CD4-positive, alpha-beta T cell (primary cell): ENCODE results near the gene SPINK5. TPM values are rescaled to one million over a fixed set of nuclear protein-coding genes. Genes with fewer than 3 reads are reported as not detected.

ENCODE experiments used
- ATAC-seq: fragments of 200-7000 bp; cut with Tn5 transposase; one replicate; pipeline ENCODE4 v1.10.0; 2022; ENCODE audit warnings: mild to moderate bottlenecking; ENCODE audit not compliant: poor library complexity
- CTCF ChIA-PET: fragments of 350-600 bp; sonication (Branson Sonifier 250); formaldehyde crosslinking; loops from one replicate; lab custom pipeline; 2021; ENCODE audit warnings: antibody characterized with exemption, inconsistent platforms; lab: Charles Lee
- POLR2A ChIA-PET: fragments of 350-600 bp; sonication (Branson Sonifier 250); formaldehyde crosslinking; loops from one replicate; lab custom pipeline; 2021; ENCODE audit warnings: antibody characterized with exemption, inconsistent platforms; lab: Charles Lee
- DNase-seq, 14 experiments: peaks; one replicate each; pipeline ENCODE4 v3.0.0-alpha.2; 2013 to 2020; ENCODE audit warnings: mixed read lengths in 2 of 14
- H3K27ac ChIP-seq, 2 donors: one replicate each; pipeline versions ENCODE4 v1.5.1 to v1.7.0; 2013; ENCODE audit warnings: low read length in 2 of 2, low read depth in 1 of 2, mild to moderate bottlenecking in 1 of 2
- H3K27me3 ChIP-seq, 2 experiments: 1 replicate in 1 of 2; 2 replicates in 1 of 2; pipeline versions ENCODE4 v1.6.1 to v1.7.0; 2013; ENCODE audit warnings: low read length in 2 of 2, control low read depth in 1 of 2, mild to moderate bottlenecking in 1 of 2, moderate library complexity in 1 of 2; ENCODE audit not compliant: insufficient read depth in 2 of 2, control insufficient read depth in 1 of 2
- H3K36me3 ChIP-seq: one replicate; pipeline ENCODE4 v1.6.1; 2013; ENCODE audit warnings: low read length, control low read depth; ENCODE audit not compliant: insufficient read depth
- H3K4me1 ChIP-seq: one replicate; pipeline ENCODE4 v1.6.1; 2013; ENCODE audit warnings: low read length, control low read depth; ENCODE audit not compliant: insufficient read depth
- H3K4me3 ChIP-seq: one replicate; pipeline ENCODE4 v1.5.1; 2013; ENCODE audit warnings: mild to moderate bottlenecking, low read length, moderate library complexity
- H3K9me3 ChIP-seq, 2 experiments: 1 replicate in 1 of 2; 2 replicates in 1 of 2; pipeline versions ENCODE4 v1.6.1 to v1.7.0; 2013; ENCODE audit warnings: low read length in 2 of 2, mild to moderate bottlenecking in 2 of 2, control low read depth in 1 of 2, moderate library complexity in 1 of 2; ENCODE audit not compliant: control insufficient read depth in 1 of 2, insufficient read depth in 1 of 2
- H3K27ac Mint-ChIP-seq: one replicate; pipeline ENCODE4 v1.8.0; 2020; ENCODE audit warnings: mixed read lengths
- H3K27me3 Mint-ChIP-seq: one replicate; pipeline ENCODE4 v1.8.0; 2021; ENCODE audit warnings: mixed read lengths
- H3K36me3 Mint-ChIP-seq: one replicate; pipeline ENCODE4 v1.8.0; 2021; ENCODE audit warnings: low read depth, mixed read lengths
- H3K4me1 Mint-ChIP-seq: one replicate; pipeline ENCODE4 v1.8.0; 2021; ENCODE audit warnings: low read depth, mixed read lengths
- H3K4me3 Mint-ChIP-seq: one replicate; pipeline ENCODE4 v1.8.0; 2020; ENCODE audit warnings: mild to moderate bottlenecking, mixed read lengths
- H3K9me3 Mint-ChIP-seq: one replicate; pipeline ENCODE4 v1.8.0; 2020; ENCODE audit warnings: mixed read lengths
- intact Hi-C, 2 experiments: fragments of 100-400 bp; cut with DNase I in 1 of 2; cut with micrococcal nuclease in 1 of 2; formaldehyde crosslinking; loops; one replicate each; pipeline versions ENCODE4 v1.15.1 to v1.9.0; 2023 to 2025; cut with DNase I, micrococcal nuclease
- polyA plus RNA-seq, 2 donors: library from polyadenylated mRNA; unstranded; fragments of 120-200 nt; gene quantifications; one replicate each; pipeline ENCODE4 v1.2.1, GENCODE V29; 2013
- total RNA-seq, 174 experiments: library from RNA in 2 of 174; stranded (reverse) in 2 of 174; gene quantifications; one replicate each; pipeline ENCODE4 v1.2.3 and lab custom pipeline; 2021 to 2026
- TF ChIP-seq, protein P1 (sequence below): fragments of 200-600 bp; IDR thresholded peaks from one replicate; pipeline ENCODE4 v1.8.0; 2022; ENCODE audit warnings: antibody characterized with exemption, mild to moderate bottlenecking

SPINK5 gene, protein sequence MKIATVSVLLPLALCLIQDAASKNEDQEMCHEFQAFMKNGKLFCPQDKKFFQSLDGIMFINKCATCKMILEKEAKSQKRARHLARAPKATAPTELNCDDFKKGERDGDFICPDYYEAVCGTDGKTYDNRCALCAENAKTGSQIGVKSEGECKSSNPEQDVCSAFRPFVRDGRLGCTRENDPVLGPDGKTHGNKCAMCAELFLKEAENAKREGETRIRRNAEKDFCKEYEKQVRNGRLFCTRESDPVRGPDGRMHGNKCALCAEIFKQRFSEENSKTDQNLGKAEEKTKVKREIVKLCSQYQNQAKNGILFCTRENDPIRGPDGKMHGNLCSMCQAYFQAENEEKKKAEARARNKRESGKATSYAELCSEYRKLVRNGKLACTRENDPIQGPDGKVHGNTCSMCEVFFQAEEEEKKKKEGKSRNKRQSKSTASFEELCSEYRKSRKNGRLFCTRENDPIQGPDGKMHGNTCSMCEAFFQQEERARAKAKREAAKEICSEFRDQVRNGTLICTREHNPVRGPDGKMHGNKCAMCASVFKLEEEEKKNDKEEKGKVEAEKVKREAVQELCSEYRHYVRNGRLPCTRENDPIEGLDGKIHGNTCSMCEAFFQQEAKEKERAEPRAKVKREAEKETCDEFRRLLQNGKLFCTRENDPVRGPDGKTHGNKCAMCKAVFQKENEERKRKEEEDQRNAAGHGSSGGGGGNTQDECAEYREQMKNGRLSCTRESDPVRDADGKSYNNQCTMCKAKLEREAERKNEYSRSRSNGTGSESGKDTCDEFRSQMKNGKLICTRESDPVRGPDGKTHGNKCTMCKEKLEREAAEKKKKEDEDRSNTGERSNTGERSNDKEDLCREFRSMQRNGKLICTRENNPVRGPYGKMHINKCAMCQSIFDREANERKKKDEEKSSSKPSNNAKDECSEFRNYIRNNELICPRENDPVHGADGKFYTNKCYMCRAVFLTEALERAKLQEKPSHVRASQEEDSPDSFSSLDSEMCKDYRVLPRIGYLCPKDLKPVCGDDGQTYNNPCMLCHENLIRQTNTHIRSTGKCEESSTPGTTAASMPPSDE
- not detected for total RNA-seq
- not detected for polyA plus RNA-seq (2013, experiment 1 of 2)
- polyA plus RNA-seq (2013, experiment 2 of 2) = not detected
- 0 to 0.13 (median 0) reads per million in 172 experiments for total RNA-seq (lab: John Stamatoyannopoulos, UW)

DNA sequence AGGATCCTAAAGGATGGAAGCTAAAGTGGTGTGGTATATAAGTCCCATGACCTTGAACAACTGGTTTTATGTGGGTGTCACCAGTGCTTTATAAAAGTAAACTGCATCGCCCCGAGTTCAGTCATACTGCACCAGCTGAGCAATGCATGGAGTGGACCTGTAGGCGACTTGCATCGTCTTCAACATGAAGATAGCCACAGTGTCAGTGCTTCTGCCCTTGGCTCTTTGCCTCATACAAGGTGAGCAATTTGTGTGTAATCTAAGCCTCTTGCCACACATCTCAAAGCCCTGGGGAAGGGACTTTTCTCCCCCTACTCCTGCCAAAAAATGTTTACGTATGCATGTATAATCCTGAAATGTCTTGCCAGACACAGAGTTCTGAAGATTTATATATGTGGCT, at the start of gene SPINK5:
SPINK5 (plus strand) TSS at position 120 of the 400 bp plus-strand sequence; CDS start at position 185, 65 bp downstream.
- no peak within 1 kb of the TSS for H3K27ac Mint-ChIP-seq
- ATAC-seq (no peak), DNase-seq (no peak)
- Histone ChIP-seq H3K27ac (no peak within 1 kb of the TSS), H3K36me3 (no peaks in the 10 kb centered on the region), H3K4me1 (no peaks in the 10 kb centered on the region), H3K4me3 (no peak within 1 kb of the TSS), H3K27me3 (no peaks in the 10 kb centered on the region), H3K9me3 (peaks cover 0 to 6% of the 10 kb centered on the region in 2 experiments)
- no peaks in the 10 kb centered on the region for H3K36me3 Mint-ChIP-seq
- no peak within 1 kb of the TSS for H3K4me3 Mint-ChIP-seq
- intact Hi-C loops = no loop called here
- H3K4me1 Mint-ChIP-seq = no peaks in the 10 kb centered on the region
- H3K27me3 Mint-ChIP-seq = no peaks in the 10 kb centered on the region
- ChIA-PET CTCF (interaction anchor here (1.1 kb wide), 1 partner anchor 21 kb away, joined by 3 read pairs; no protein-coding TSS in a partner anchor), POLR2A (no interaction called here)
- H3K9me3 Mint-ChIP-seq = no peaks in the 10 kb centered on the region
- TF ChIP-seq, protein P1, sequence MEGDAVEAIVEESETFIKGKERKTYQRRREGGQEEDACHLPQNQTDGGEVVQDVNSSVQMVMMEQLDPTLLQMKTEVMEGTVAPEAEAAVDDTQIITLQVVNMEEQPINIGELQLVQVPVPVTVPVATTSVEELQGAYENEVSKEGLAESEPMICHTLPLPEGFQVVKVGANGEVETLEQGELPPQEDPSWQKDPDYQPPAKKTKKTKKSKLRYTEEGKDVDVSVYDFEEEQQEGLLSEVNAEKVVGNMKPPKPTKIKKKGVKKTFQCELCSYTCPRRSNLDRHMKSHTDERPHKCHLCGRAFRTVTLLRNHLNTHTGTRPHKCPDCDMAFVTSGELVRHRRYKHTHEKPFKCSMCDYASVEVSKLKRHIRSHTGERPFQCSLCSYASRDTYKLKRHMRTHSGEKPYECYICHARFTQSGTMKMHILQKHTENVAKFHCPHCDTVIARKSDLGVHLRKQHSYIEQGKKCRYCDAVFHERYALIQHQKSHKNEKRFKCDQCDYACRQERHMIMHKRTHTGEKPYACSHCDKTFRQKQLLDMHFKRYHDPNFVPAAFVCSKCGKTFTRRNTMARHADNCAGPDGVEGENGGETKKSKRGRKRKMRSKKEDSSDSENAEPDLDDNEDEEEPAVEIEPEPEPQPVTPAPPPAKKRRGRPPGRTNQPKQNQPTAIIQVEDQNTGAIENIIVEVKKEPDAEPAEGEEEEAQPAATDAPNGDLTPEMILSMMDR = no peak

DNA sequence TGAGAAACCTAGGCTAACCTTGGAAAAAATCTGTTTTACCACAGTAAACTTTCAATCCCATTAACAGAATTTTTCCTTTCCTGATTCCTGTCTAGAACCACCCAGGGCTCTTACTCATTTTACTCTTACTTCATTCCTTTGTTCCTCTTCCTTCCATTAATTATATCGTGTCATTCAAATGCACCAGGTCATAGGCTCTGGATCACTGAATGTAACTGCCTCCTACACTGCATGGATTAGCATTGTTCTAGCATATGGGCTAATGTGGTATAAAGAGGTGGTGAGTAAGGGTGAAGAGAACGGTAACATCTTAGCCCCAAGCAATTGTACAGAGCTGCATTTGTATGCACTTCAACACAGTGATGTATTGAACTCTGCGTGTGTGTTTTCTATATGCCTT, 49.5 kb upstream of the SPINK5 start:
- H3K4me3 Mint-ChIP-seq = no peak overlapping the region

More for the DNA sequence above, 49.5 kb upstream of the SPINK5 start:
- Histone ChIP-seq H3K4me1 (no peaks in the 10 kb centered on the region), H3K9me3 (peaks cover 0 to 4% of the 10 kb centered on the region in 2 experiments), H3K36me3 (no peaks in the 10 kb centered on the region), H3K4me3 (no peak overlapping the region), H3K27me3 (no peaks in the 10 kb centered on the region), H3K27ac (no peak overlapping the region)
- H3K27ac Mint-ChIP-seq = no peak overlapping the region
- ChIA-PET CTCF (no interaction called here), POLR2A (no interaction called here)
- intact Hi-C loops = no loop called here
- peaks cover 2% of the 10 kb centered on the region for H3K9me3 Mint-ChIP-seq
- TF ChIP-seq, protein P1 = no peak
- no peaks in the 10 kb centered on the region for H3K36me3 Mint-ChIP-seq
- H3K27me3 Mint-ChIP-seq = no peaks in the 10 kb centered on the region
- no peaks in the 10 kb centered on the region for H3K4me1 Mint-ChIP-seq
- DNase-seq = no peak
- no peak for ATAC-seq
